HCT116 (cell line): ENCODE results near the gene SLC5A10.

Source experiments
- CBX3 ChIP-seq: IDR thresholded peaks from 2 replicates; pipeline ENCODE4 v1.6.1; 2012; ENCODE audit warnings: low read depth
- CEBPB ChIP-seq: IDR thresholded peaks from 2 replicates; pipeline ENCODE4 v1.6.1; 2012; ENCODE audit warnings: low read depth
- CTCF ChIP-seq, 3 experiments: fragments of 200-600 bp in 1 of 3; sonication (generic) in 1 of 3; IDR thresholded peaks in 2 of 3; conservative IDR thresholded peaks in 1 of 3; 2 replicates each; pipeline ENCODE4 v1.5.1; 2012 to 2017; ENCODE audit warnings: low read depth in 2 of 3, low read length in 2 of 3, antibody characterized with exemption in 1 of 3, borderline replicate concordance in 1 of 3, control low read depth in 1 of 3, mild to moderate bottlenecking in 1 of 3, mixed read lengths in 1 of 3, mixed run types in 1 of 3, moderate library complexity in 1 of 3; ENCODE audit not compliant: insufficient read depth in 1 of 3
- ELF1 ChIP-seq: IDR thresholded peaks from 2 replicates; pipeline ENCODE4 v1.6.1; 2012; ENCODE audit warnings: low read depth, borderline replicate concordance
- EZH2 ChIP-seq: fragments of 200-600 bp; sonication (generic); IDR thresholded peaks from 2 replicates; pipeline ENCODE4 v1.6.1; 2017; ENCODE audit warnings: antibody characterized with exemption, mixed run types
- EZH2phosphoT487 ChIP-seq: fragments of 200-600 bp; IDR thresholded peaks from 2 replicates; pipeline ENCODE4 v1.6.1; 2018; ENCODE audit warnings: antibody characterized with exemption, borderline replicate concordance
- FOSL1 ChIP-seq: IDR thresholded peaks from 2 replicates; pipeline ENCODE4 v1.6.1; 2012; ENCODE audit warnings: low read depth
- MAX ChIP-seq: IDR thresholded peaks from 2 replicates; pipeline ENCODE4 v1.6.1; 2012
- POLR2A ChIP-seq: IDR thresholded peaks from 2 replicates; pipeline ENCODE4 v1.7.0; 2011; ENCODE audit warnings: borderline replicate concordance; ENCODE audit not compliant: insufficient read depth, insufficient read length; ENCODE audit errors: extremely low read depth
- POLR2AphosphoS5 ChIP-seq: IDR thresholded peaks from 2 replicates; pipeline ENCODE4 v1.6.1; 2011; ENCODE audit warnings: mild to moderate bottlenecking, low read depth, low read length, moderate library complexity
- RAD21 ChIP-seq: IDR thresholded peaks from 2 replicates; pipeline ENCODE4 v1.6.1; 2012; ENCODE audit warnings: low read depth, mild to moderate bottlenecking
- SP1 ChIP-seq: IDR thresholded peaks from 2 replicates; pipeline ENCODE4 v1.6.1; 2012; ENCODE audit warnings: low read depth
- TF ChIP-seq, protein P1 (sequence below): IDR thresholded peaks from 2 replicates; pipeline ENCODE4 v1.6.1; 2012; ENCODE audit warnings: low read depth
- TF ChIP-seq, protein P2 (sequence below): IDR thresholded peaks from 2 replicates; pipeline ENCODE4 v1.6.1; 2011; ENCODE audit warnings: mild to moderate bottlenecking, low read length, moderate library complexity; ENCODE audit not compliant: insufficient replicate concordance; ENCODE audit errors: extremely low read depth

DNA sequence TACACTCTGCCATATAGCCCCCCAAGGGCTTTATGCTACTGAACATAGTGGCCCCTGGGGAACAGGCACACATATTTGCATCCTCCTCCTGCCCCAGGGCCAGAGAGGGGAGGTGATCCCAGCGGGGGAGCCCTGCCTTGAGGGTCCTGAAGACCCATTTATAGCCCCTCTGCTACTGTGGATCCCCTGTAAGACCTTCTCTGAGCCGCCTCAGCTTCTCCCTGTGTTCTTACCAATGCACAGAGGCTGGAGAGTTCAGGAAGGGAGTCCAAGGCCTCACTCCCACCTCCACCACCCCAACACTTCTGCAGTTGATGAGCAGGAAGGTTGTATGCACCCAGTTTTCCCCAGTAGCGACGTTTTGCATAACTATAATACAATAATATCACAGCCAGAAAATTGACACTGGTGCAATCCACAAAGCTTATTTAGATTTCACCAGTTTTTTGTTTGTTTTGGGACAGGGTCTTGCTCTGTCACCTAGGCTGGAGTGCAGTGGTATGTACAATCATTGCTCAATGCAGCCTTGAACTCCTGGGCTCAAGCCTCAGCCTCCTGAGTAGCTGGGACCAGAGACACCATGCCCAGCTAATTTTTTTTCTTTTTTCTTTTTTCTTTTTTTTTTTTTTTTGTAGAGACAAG lies 53.9 kb downstream of the SLC5A10 start:
- TF ChIP-seq EZH2 (no peak), CTCF (IDR thresholded peaks at IDR 0.05 in 2 of 3, conservative IDR thresholded peaks at IDR 0.05 in 1 of 3; ENCODE audit: borderline replicate concordance in 1 of 3, insufficient read depth in 1 of 3, low read depth in 2 of 3, low read length in 2 of 3) (no peak), CEBPB (no peak), FOSL1 (no peak), POLR2A (no peak), POLR2AphosphoS5 (no peak), CBX3 (no peak), EZH2phosphoT487 (no peak), MAX (no peak), SP1 (no peak), RAD21 (no peak), ELF1 (no peak)
- TF ChIP-seq, protein P1, sequence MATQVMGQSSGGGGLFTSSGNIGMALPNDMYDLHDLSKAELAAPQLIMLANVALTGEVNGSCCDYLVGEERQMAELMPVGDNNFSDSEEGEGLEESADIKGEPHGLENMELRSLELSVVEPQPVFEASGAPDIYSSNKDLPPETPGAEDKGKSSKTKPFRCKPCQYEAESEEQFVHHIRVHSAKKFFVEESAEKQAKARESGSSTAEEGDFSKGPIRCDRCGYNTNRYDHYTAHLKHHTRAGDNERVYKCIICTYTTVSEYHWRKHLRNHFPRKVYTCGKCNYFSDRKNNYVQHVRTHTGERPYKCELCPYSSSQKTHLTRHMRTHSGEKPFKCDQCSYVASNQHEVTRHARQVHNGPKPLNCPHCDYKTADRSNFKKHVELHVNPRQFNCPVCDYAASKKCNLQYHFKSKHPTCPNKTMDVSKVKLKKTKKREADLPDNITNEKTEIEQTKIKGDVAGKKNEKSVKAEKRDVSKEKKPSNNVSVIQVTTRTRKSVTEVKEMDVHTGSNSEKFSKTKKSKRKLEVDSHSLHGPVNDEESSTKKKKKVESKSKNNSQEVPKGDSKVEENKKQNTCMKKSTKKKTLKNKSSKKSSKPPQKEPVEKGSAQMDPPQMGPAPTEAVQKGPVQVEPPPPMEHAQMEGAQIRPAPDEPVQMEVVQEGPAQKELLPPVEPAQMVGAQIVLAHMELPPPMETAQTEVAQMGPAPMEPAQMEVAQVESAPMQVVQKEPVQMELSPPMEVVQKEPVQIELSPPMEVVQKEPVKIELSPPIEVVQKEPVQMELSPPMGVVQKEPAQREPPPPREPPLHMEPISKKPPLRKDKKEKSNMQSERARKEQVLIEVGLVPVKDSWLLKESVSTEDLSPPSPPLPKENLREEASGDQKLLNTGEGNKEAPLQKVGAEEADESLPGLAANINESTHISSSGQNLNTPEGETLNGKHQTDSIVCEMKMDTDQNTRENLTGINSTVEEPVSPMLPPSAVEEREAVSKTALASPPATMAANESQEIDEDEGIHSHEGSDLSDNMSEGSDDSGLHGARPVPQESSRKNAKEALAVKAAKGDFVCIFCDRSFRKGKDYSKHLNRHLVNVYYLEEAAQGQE = no peak
- TF ChIP-seq, protein P2, sequence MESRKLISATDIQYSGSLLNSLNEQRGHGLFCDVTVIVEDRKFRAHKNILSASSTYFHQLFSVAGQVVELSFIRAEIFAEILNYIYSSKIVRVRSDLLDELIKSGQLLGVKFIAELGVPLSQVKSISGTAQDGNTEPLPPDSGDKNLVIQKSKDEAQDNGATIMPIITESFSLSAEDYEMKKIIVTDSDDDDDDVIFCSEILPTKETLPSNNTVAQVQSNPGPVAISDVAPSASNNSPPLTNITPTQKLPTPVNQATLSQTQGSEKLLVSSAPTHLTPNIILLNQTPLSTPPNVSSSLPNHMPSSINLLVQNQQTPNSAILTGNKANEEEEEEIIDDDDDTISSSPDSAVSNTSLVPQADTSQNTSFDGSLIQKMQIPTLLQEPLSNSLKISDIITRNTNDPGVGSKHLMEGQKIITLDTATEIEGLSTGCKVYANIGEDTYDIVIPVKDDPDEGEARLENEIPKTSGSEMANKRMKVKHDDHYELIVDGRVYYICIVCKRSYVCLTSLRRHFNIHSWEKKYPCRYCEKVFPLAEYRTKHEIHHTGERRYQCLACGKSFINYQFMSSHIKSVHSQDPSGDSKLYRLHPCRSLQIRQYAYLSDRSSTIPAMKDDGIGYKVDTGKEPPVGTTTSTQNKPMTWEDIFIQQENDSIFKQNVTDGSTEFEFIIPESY = no peak
